PC-9 (cell line): Measurements from ENCODE around the gene CYP2B6. TPM values are rescaled to one million over a fixed set of nuclear protein-coding genes. Genes with fewer than 3 reads are reported as not detected.

Experiments used
- BruUV-seq: library from RNA; stranded (reverse); fragments of 400-500 nt; replicated peaks from 2 replicates; lab custom pipeline; 2021; lab: Mats Ljungman, UMichigan
- CTCF ChIA-PET: fragments of 300-600 bp; sonication (Branson Sonifier 250); formaldehyde crosslinking; loops from one replicate; lab custom pipeline; 2022; ENCODE audit warnings: antibody characterized with exemption; lab: Charles Lee
- POLR2A ChIA-PET: fragments of 300-600 bp; sonication (Branson Sonifier 250); formaldehyde crosslinking; loops from one replicate; lab custom pipeline; 2022; ENCODE audit warnings: antibody characterized with exemption; ENCODE audit not compliant: unreplicated experiment; lab: Charles Lee
- DNase-seq, 2 experiments: peaks; one replicate each; pipeline versions ENCODE4 v3.0.0 to v3.0.0-alpha.2; 2015 to 2022; ENCODE audit warnings: mixed read lengths in 1 of 2
- H2AFZ ChIP-seq: fragments of 200-600 bp; sonication (generic); 2 replicates; pipeline ENCODE4 v1.8.1; 2017; ENCODE audit warnings: antibody characterized with exemption
- H3F3A ChIP-seq: fragments of 200-600 bp; sonication (generic); 2 replicates; pipeline ENCODE4 v1.8.1; 2017; ENCODE audit warnings: antibody characterized with exemption, mild to moderate bottlenecking, low read depth; ENCODE audit not compliant: insufficient read depth
- H3K27ac ChIP-seq: fragments of 200-600 bp; sonication (generic); 2 replicates; pipeline ENCODE4 v1.6.1; 2016; ENCODE audit warnings: mixed run types
- H3K27me3 ChIP-seq: fragments of 200-600 bp; sonication (generic); 2 replicates; pipeline ENCODE4 v1.6.1; 2016; ENCODE audit warnings: low read depth, mixed run types; ENCODE audit not compliant: insufficient read depth
- H3K36me3 ChIP-seq: fragments of 200-600 bp; sonication (generic); 2 replicates; pipeline ENCODE4 v1.6.1; 2016; ENCODE audit warnings: low read depth, mixed run types
- H3K4me1 ChIP-seq: fragments of 200-600 bp; sonication (generic); replicated peaks from 2 replicates; pipeline ENCODE4 v1.6.1; 2016; ENCODE audit warnings: mixed run types; ENCODE audit not compliant: insufficient read depth
- H3K4me2 ChIP-seq: fragments of 200-600 bp; sonication (generic); 2 replicates; pipeline ENCODE4 v1.6.1; 2017; ENCODE audit warnings: mixed run types
- H3K4me3 ChIP-seq: fragments of 200-600 bp; sonication (generic); 2 replicates; pipeline ENCODE4 v1.6.1; 2016; ENCODE audit warnings: mixed run types
- H3K79me2 ChIP-seq: fragments of 200-600 bp; sonication (generic); 2 replicates; pipeline ENCODE4 v1.6.1; 2017; ENCODE audit warnings: low read depth, mixed run types
- H3K9me2 ChIP-seq: fragments of 200-600 bp; sonication (generic); 2 replicates; pipeline ENCODE4 v1.8.1; 2017; ENCODE audit warnings: mild to moderate bottlenecking; ENCODE audit not compliant: insufficient read depth
- H3K9me3 ChIP-seq: fragments of 200-600 bp; sonication (generic); 2 replicates; pipeline ENCODE4 v1.8.1; 2016; ENCODE audit warnings: low read depth; ENCODE audit not compliant: insufficient read depth
- H4K20me1 ChIP-seq: fragments of 200-600 bp; sonication (generic); 2 replicates; pipeline ENCODE4 v1.8.1; 2017; ENCODE audit not compliant: insufficient read depth
- EZH2 ChIP-seq: fragments of 200-600 bp; sonication (generic); IDR thresholded peaks from 2 replicates; pipeline ENCODE4 v1.8.0; 2017; ENCODE audit warnings: antibody characterized with exemption, low read depth
- intact Hi-C: fragments of 100-400 bp; cut with micrococcal nuclease; formaldehyde crosslinking; loops from one replicate; pipeline ENCODE4 v1.10.0; 2022; ENCODE audit not compliant: unreplicated experiment
- total RNA-seq: library from RNA; stranded (reverse); gene quantifications from 2 replicates; pipeline ENCODE4 v1.2.3, GENCODE V29; 2021
- TF ChIP-seq, protein P1 (sequence below): fragments of 200-600 bp; sonication (generic); conservative IDR thresholded peaks from 2 replicates; pipeline ENCODE4 v1.6.1; 2017; ENCODE audit warnings: mixed run types, antibody characterized with exemption, mild to moderate bottlenecking, moderate library complexity

Gene CYP2B6
- total RNA-seq, 1 experiment from 2014 or later: not detected

DNA sequence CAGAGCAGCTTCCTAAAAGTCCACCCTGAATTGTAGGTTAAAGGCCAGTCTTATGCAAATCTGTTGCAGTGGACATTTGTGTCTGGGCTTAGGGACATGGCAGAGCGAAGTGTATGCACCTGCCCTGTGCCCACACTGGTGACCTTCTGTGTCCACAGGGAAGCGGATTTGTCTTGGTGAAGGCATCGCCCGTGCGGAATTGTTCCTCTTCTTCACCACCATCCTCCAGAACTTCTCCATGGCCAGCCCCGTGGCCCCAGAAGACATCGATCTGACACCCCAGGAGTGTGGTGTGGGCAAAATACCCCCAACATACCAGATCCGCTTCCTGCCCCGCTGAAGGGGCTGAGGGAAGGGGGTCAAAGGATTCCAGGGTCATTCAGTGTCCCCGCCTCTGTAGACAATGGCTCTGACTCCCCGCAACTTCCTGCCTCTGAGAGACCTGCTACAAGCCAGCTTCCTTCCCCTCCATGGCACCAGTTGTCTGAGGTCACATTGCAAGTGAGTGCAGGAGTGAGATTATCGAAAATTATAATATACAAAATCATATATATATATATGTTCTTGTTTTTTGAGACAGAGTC, 25.5 kb downstream of the CYP2B6 start:
- Histone ChIP-seq H3K4me2 (no peak overlapping the region), H3K79me2 (no peaks in the 10 kb centered on the region), H3K27ac (no peak overlapping the region), H3K36me3 (no peaks in the 10 kb centered on the region), H3K9me3 (no peaks in the 10 kb centered on the region), H3K4me3 (no peak overlapping the region), H3K27me3 (peaks cover 19% of the 10 kb centered on the region; the same call in 1 of the 2 replicates), H4K20me1 (no peaks in the 10 kb centered on the region), H3F3A (no peaks in the 10 kb centered on the region), H2AFZ (no peak overlapping the region), H3K4me1 (no peaks in the 10 kb centered on the region), H3K9me2 (no peaks in the 10 kb centered on the region)
- no TSS peak for BruUV-seq
- intact Hi-C loops: no loop called here
- TF ChIP-seq EZH2: no peak
- TF ChIP-seq, protein P1, sequence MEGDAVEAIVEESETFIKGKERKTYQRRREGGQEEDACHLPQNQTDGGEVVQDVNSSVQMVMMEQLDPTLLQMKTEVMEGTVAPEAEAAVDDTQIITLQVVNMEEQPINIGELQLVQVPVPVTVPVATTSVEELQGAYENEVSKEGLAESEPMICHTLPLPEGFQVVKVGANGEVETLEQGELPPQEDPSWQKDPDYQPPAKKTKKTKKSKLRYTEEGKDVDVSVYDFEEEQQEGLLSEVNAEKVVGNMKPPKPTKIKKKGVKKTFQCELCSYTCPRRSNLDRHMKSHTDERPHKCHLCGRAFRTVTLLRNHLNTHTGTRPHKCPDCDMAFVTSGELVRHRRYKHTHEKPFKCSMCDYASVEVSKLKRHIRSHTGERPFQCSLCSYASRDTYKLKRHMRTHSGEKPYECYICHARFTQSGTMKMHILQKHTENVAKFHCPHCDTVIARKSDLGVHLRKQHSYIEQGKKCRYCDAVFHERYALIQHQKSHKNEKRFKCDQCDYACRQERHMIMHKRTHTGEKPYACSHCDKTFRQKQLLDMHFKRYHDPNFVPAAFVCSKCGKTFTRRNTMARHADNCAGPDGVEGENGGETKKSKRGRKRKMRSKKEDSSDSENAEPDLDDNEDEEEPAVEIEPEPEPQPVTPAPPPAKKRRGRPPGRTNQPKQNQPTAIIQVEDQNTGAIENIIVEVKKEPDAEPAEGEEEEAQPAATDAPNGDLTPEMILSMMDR: no peak
- ChIA-PET POLR2A (no interaction called here), CTCF (no interaction called here)
- no peak for DNase-seq

DNA sequence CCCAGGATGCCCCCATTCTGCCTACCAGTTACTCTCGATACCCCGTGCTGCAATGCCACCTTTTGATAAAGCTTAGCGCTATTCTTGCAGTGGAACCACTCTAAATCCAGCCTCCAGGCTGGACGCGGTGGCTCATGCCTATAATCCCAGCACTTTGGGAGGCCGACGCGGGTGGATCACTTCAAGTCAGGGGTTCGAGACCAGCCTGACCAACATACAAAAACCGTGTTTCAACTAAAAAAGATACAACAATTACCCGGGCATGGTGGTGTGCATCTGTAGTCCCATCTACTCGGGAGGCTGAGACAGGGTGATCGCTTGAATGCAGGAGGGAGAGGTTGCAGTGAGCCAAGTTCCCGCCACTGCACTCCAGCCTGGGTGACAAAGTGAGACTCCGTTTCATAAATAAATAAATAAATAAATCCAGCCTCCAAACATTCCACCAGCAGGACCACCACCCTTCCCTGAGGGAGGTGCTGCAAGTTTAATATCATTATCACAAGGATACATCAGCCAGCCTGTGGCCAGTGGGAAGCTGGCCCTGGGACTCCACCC, 27.7 kb downstream of the CYP2B6 start:
- Histone ChIP-seq H3F3A (no peaks in the 10 kb centered on the region), H3K27me3 (peaks cover 4% of the 10 kb centered on the region; the same call in 1 of the 2 replicates), H3K27ac (no peak overlapping the region), H4K20me1 (no peaks in the 10 kb centered on the region), H3K4me3 (no peak overlapping the region), H3K4me1 (no peaks in the 10 kb centered on the region), H3K36me3 (no peaks in the 10 kb centered on the region), H3K9me3 (no peaks in the 10 kb centered on the region), H3K79me2 (no peaks in the 10 kb centered on the region), H3K9me2 (no peaks in the 10 kb centered on the region), H3K4me2 (no peak overlapping the region), H2AFZ (no peak overlapping the region)
- ChIA-PET CTCF (no interaction called here), POLR2A (no interaction called here)
- no TSS peak for BruUV-seq
- intact Hi-C loops: no loop called here
- no peak for TF ChIP-seq EZH2
- TF ChIP-seq, protein P1: no peak
- DNase-seq: no peak

DNA sequence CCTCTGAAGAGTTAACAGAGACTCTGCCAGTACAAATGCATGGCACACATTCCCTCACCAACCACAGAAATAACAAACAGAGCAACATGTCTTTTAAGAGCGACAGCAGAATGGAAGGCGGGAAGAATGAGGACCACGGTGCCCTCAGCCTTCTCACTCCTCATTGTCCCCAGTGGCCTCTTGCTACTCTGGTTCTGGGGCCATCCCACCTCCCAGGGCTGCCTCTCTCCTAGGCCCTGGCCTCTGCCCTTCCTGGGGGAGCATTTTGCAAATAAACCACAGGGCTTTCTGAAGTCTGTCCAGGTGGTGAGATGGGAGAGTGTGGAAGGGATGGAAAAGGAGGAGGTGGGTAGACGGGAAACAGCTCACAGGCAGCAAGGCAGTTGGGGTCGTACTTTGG, 28.3 kb downstream of the CYP2B6 start:
- TF ChIP-seq, protein P1: no peak
- TF ChIP-seq EZH2: no peak
- no peak for DNase-seq

More for the DNA sequence above, 28.3 kb downstream of the CYP2B6 start:
- Histone ChIP-seq H3K36me3 (no peaks in the 10 kb centered on the region), H3K27ac (no peak overlapping the region), H2AFZ (no peak overlapping the region), H3K4me2 (no peak overlapping the region), H4K20me1 (no peaks in the 10 kb centered on the region), H3F3A (no peaks in the 10 kb centered on the region), H3K79me2 (no peaks in the 10 kb centered on the region), H3K9me3 (no peaks in the 10 kb centered on the region), H3K4me1 (no peaks in the 10 kb centered on the region), H3K9me2 (no peaks in the 10 kb centered on the region), H3K4me3 (no peak overlapping the region), H3K27me3 (peaks cover 4% of the 10 kb centered on the region; the same call in 1 of the 2 replicates)
- intact Hi-C loops: no loop called here
- no TSS peak for BruUV-seq
- CTCF ChIA-PET: no interaction called here
- POLR2A ChIA-PET: no interaction called here
